Keratinocyte (primary cell): ENCODE data around the gene PDCD1LG2. TPM values are rescaled to one million over a fixed set of nuclear protein-coding genes. Genes with fewer than 3 reads are reported as not detected.

Source experiments
- DNase-seq: peaks from one replicate; pipeline ENCODE4 v3.0.0-alpha.2; 2011; ENCODE audit warnings: low read depth, missing footprints, low spot score
- FAIRE-seq: peaks from 2 replicates; lab custom pipeline; 2011; peaks lifted over from hg19 to GRCh38; lab: Jason Lieb, UNC
- H2AFZ ChIP-seq: 2 replicates; pipeline ENCODE4 v1.6.0; 2012; ENCODE audit warnings: low read length, control low read depth, inconsistent platforms; ENCODE audit not compliant: control insufficient read depth
- H3K27ac ChIP-seq: 2 replicates; pipeline ENCODE4 v1.5.1; 2011; ENCODE audit warnings: low read length; ENCODE audit not compliant: control insufficient read depth, insufficient read depth
- H3K27me3 ChIP-seq: 3 replicates; pipeline ENCODE4 v1.6.0; 2011; ENCODE audit warnings: low read length; ENCODE audit not compliant: control insufficient read depth, insufficient read depth; ENCODE audit errors: extremely low read depth
- H3K36me3 ChIP-seq, 2 experiments: 2 replicates in 1 of 2; 3 replicates in 1 of 2; pipeline ENCODE4 v1.5.1; 2011; ENCODE audit warnings: low read length in 2 of 2, mild to moderate bottlenecking in 1 of 2; ENCODE audit not compliant: control insufficient read depth in 2 of 2, insufficient read depth in 2 of 2; ENCODE audit errors: extremely low read depth in 1 of 2
- H3K4me1 ChIP-seq: 3 replicates; pipeline ENCODE4 v1.5.1; 2011; ENCODE audit warnings: low read length; ENCODE audit not compliant: control insufficient read depth, insufficient read depth; ENCODE audit errors: extremely low read depth
- H3K4me2 ChIP-seq: 3 replicates; pipeline ENCODE4 v1.6.0; 2011; ENCODE audit warnings: low read depth, low read length; ENCODE audit not compliant: control insufficient read depth, insufficient read depth; ENCODE audit errors: extremely low read depth
- H3K4me3 ChIP-seq, 3 experiments: fragments of 200-600 bp in 1 of 3; sonication (generic) in 1 of 3; 2 replicates in 2 of 3; 3 replicates in 1 of 3; pipeline ENCODE4 v1.5.1; 2011 to 2016; ENCODE audit warnings: low read length in 3 of 3, mild to moderate bottlenecking in 3 of 3, control low read depth in 2 of 3, inconsistent platforms in 1 of 3, low read depth in 1 of 3, mixed read lengths in 1 of 3, mixed run types in 1 of 3, moderate library complexity in 1 of 3; ENCODE audit not compliant: control insufficient read depth in 2 of 3, insufficient read depth in 2 of 3; ENCODE audit errors: extremely low read depth in 1 of 3
- H3K79me2 ChIP-seq: 2 replicates; pipeline ENCODE4 v1.6.0; 2012; ENCODE audit warnings: low read length; ENCODE audit not compliant: control insufficient read depth, insufficient read depth
- H3K9ac ChIP-seq: 3 replicates; pipeline ENCODE4 v1.6.0; 2011; ENCODE audit warnings: low read length; ENCODE audit not compliant: control insufficient read depth, insufficient read depth; ENCODE audit errors: extremely low read depth
- H3K9me1 ChIP-seq: 3 replicates; pipeline ENCODE4 v1.6.0; 2011; ENCODE audit warnings: low read length; ENCODE audit not compliant: control insufficient read depth, insufficient read depth; ENCODE audit errors: extremely low read depth
- H3K9me3 ChIP-seq: 2 replicates; pipeline ENCODE4 v1.5.1; 2012; ENCODE audit warnings: low read depth, low read length; ENCODE audit not compliant: control insufficient read depth
- H4K20me1 ChIP-seq: 3 replicates; pipeline ENCODE4 v1.6.0; 2011; ENCODE audit warnings: low read length; ENCODE audit not compliant: control insufficient read depth, insufficient read depth; ENCODE audit errors: extremely low read depth
- EZH2 ChIP-seq: IDR thresholded peaks from one replicate; pipeline ENCODE4 v1.6.1; 2012; ENCODE audit warnings: inconsistent platforms, mild to moderate bottlenecking, low read length, moderate library complexity
- dilution Hi-C: fragments of 300-500 bp; cut with MboI; formaldehyde crosslinking; loops from one replicate; pipeline ENCODE4 v1.7.0; 2020; ENCODE audit warnings: low sequenced_read_pairs; ENCODE audit not compliant: extremely low pct_ligation_motif_present
- polyA plus RNA-seq, 5 experiments: library from polyadenylated mRNA; depleted of rRNA in 3 of 5; stranded (reverse) in 3 of 5; stranded (forward) in 1 of 5; unstranded in 1 of 5; fragments of >200 nt; gene quantifications; 1 replicate in 1 of 5; 2 replicates in 3 of 5; 3 replicates in 1 of 5; pipeline versions ENCODE4 v1.2.1 to v1.2.3, GENCODE V29; 2011 to 2012; ENCODE audit warnings: missing spikeins in 2 of 5, low read depth in 1 of 5, low replicate concordance in 1 of 5
- TF ChIP-seq, protein P1 (sequence below), 3 experiments: IDR thresholded peaks in 1 of 3; conservative IDR thresholded peaks in 1 of 3; optimal IDR thresholded peaks in 1 of 3; 2 replicates in 2 of 3; 3 replicates in 1 of 3; pipeline versions ENCODE3 to v1.5.1; 2011; ENCODE audit warnings: low read length in 3 of 3, mild to moderate bottlenecking in 3 of 3, moderate library complexity in 2 of 3, control low read depth in 1 of 3, inconsistent platforms in 1 of 3; ENCODE audit not compliant: insufficient read depth in 2 of 3; ENCODE audit errors: extremely low read depth in 1 of 3

PDCD1LG2 gene
- polyA plus RNA-seq, 1 donor (not counting 4 experiments of a cell fraction or from before 2014, with no cell fraction given) = 20.2 TPM

DNA sequence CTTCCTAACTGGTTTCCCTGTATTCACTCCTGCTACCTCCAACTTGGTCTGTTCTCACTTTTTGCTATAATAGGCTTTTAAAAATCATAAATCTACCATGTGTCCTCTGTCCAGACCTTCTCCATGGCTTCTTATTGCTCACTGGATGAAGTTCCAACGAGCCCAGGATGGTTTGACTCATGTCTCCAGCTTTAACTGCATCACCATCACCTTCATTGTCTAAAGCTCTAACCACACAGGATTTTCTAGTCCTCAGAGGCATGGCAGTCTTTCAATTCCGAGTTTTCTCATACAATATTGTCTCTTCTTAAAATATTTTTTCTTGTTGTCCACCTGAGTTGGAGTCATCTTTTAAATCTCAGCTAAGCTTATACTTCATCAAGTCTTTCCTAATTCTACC, 49.3 kb downstream of the PDCD1LG2 start:
- Histone ChIP-seq H3K27ac (no peak overlapping the region), H3K27me3 (no peaks in the 10 kb centered on the region), H4K20me1 (no peaks in the 10 kb centered on the region), H3K9me3 (no peaks in the 10 kb centered on the region), H3K9me1 (no peaks in the 10 kb centered on the region), H3K4me1 (peaks cover 32% of the 10 kb centered on the region), H2AFZ (no peak overlapping the region), H3K79me2 (no peaks in the 10 kb centered on the region), H3K36me3 (peaks cover 7 to 16% of the 10 kb centered on the region in 2 experiments), H3K9ac (no peak overlapping the region), H3K4me2 (no peak overlapping the region), H3K4me3 (no peak overlapping the region)
- DNase-seq (no peak), FAIRE-seq (no peak)
- TF ChIP-seq, protein P1, sequence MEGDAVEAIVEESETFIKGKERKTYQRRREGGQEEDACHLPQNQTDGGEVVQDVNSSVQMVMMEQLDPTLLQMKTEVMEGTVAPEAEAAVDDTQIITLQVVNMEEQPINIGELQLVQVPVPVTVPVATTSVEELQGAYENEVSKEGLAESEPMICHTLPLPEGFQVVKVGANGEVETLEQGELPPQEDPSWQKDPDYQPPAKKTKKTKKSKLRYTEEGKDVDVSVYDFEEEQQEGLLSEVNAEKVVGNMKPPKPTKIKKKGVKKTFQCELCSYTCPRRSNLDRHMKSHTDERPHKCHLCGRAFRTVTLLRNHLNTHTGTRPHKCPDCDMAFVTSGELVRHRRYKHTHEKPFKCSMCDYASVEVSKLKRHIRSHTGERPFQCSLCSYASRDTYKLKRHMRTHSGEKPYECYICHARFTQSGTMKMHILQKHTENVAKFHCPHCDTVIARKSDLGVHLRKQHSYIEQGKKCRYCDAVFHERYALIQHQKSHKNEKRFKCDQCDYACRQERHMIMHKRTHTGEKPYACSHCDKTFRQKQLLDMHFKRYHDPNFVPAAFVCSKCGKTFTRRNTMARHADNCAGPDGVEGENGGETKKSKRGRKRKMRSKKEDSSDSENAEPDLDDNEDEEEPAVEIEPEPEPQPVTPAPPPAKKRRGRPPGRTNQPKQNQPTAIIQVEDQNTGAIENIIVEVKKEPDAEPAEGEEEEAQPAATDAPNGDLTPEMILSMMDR (optimal IDR thresholded peaks at IDR 0.05 in 1 of 3, IDR thresholded peaks at IDR 0.05 in 1 of 3, conservative IDR thresholded peaks at IDR 0.05 in 1 of 3; ENCODE audit: extremely low read depth in 1 of 3, insufficient read depth in 2 of 3, low read length in 3 of 3) = no peak
- no peak for TF ChIP-seq EZH2
- dilution Hi-C loops = no loop called here

DNA sequence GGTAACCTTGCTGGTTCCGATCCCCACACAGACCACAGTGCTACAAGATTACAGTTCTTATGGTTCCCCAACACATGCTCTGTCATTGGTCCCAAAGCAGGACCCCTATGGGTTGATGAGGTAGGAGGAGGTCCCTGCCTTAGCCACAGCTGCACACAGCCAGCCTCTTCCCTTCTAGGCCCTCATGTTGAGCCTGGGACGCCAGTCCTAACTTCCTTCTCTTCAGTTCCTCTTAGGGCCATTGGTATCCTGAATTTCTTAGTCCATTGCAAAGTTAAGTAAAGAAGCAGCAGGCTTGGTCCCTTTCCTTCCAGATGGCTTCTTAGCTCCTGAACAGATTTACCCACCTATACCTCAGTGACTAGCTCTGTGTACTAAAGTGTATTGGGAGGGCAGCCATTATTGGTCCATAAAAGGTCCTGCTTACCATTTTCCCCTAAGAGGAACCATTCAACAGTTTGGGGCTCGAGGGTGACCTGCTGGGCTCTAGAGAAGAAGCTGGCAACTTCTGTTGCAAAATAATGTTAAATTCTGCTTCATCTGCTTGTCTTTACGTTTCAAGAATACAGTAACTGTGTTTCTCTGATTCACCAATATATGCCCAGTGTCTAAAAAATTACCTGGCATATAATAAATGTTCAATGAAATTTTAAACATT, 50.2 kb downstream of the PDCD1LG2 start:
- no peak for FAIRE-seq
- H3K9me3 ChIP-seq = no peaks in the 10 kb centered on the region
- TF ChIP-seq, protein P1 (optimal IDR thresholded peaks at IDR 0.05 in 1 of 3, IDR thresholded peaks at IDR 0.05 in 1 of 3, conservative IDR thresholded peaks at IDR 0.05 in 1 of 3; ENCODE audit: extremely low read depth in 1 of 3, insufficient read depth in 2 of 3, low read length in 3 of 3) = no peak
- TF ChIP-seq EZH2 = no peak
- H3K27me3 ChIP-seq = no peaks in the 10 kb centered on the region
- H3K4me3 ChIP-seq = no peak overlapping the region
- DNase-seq = no peak
- no peak overlapping the region for H3K4me2 ChIP-seq
- H4K20me1 ChIP-seq = no peaks in the 10 kb centered on the region
- no peak overlapping the region for H3K9ac ChIP-seq
- H2AFZ ChIP-seq = no peak overlapping the region
- no peak overlapping the region for H3K27ac ChIP-seq
- H3K4me1 ChIP-seq = peaks cover 36% of the 10 kb centered on the region
- no peaks in the 10 kb centered on the region for H3K79me2 ChIP-seq
- dilution Hi-C loops = no loop called here
- no peaks in the 10 kb centered on the region for H3K9me1 ChIP-seq
- H3K36me3 ChIP-seq = peaks cover 7 to 16% of the 10 kb centered on the region in 2 experiments
